ENCODE data around the gene MRPL23.

The MRPL23 gene

DNA sequence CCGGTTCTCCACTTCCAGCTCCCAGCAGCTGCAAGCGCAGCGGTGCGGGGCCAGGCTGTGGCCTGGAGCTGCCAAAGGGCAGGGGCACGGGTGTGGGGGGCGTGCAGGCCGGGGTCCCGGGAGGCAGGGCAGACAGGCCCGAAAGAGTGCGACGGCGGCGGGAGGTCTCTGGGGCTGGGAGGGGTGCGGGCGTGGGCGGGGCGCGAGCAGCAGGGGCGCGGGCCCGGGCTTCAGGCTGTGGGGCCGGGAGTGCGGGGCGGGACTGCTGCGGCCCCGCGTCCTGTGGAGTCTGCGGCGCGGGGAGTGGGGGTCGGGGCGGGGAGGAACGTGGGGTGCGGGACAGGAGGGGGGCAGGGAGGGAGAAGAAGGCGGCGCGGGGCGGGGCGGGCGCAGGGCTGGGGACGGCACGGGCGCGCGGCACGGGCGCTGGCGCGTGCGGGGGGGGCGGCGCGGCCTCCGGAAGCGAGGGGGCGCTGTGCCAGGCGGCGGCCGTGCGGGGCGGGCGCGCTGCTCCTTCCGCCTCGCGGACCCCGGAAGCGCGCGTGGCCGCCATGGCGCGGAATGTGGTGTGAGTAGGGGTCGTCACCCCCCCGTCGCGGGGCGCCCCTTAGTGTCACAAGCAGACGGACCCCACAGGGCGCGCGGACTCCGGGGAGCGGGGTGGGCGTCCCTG lies at the start of gene MRPL23:
TSS of gene MRPL23 (plus strand) at position 521 of the 673 bp plus-strand sequence. CDS start at position 552, 31 bp downstream.
- no peak for DNase-seq

DNA sequence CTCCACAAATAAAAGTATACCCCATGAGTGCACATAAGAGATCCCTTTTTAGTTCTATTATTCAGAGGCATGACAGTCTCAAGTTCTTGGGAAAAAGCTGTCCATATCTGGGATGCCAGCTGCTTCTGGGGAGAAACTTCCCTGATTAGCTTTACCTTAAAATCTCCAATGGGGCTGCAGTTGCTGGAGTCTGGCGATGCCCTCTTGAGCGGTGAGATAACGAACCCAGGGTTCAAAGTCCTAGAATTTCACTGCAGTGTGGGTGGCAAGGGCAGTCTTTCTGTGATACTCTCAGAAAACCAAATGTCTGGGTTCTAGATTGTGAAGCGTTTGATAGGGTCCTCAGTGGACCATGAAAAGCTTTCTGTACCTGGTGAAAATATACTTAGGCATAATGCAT lies 48.0 kb upstream of the MRPL23 start:
- DNase-seq = no peak

DNA sequence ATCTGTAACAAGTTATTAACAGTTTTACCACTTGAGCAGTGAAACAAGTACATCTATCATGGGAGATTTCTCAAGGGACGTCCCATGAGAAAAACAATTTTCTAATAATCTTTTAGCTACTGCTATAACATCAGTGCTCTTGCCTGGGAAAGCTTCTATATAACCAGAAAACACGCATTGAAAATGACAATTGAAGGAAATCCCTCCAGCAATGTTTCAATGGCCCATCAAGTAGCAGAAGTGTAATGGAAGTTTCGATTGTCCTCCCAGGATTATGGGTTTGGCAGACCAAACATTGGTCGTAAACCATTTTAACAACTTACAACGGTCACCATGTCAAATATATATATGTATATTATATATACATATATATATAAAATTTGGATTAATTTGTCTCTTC lies 47.4 kb upstream of the MRPL23 start:
- DNase-seq = no peak

DNA sequence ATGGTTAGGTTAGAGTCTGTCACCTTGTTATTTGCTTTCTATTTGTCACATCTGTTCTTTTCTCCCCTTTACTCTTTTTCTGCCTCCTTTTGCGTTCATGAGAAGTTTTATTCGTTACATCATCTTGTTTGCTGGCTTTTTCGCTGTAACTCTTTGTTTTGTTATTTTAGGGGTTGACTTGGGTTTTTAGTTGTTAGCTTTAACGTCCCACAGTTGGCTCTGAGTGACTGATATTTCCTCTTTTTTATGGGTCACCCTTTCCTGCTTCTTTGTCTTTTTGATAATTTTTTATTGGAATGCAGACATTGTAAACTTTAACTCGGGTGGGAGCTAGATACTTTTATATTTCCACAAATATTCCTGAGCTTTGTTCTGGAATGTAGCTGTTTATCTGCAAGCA lies 41.0 kb upstream of the MRPL23 start:
- no peak for DNase-seq

DNA sequence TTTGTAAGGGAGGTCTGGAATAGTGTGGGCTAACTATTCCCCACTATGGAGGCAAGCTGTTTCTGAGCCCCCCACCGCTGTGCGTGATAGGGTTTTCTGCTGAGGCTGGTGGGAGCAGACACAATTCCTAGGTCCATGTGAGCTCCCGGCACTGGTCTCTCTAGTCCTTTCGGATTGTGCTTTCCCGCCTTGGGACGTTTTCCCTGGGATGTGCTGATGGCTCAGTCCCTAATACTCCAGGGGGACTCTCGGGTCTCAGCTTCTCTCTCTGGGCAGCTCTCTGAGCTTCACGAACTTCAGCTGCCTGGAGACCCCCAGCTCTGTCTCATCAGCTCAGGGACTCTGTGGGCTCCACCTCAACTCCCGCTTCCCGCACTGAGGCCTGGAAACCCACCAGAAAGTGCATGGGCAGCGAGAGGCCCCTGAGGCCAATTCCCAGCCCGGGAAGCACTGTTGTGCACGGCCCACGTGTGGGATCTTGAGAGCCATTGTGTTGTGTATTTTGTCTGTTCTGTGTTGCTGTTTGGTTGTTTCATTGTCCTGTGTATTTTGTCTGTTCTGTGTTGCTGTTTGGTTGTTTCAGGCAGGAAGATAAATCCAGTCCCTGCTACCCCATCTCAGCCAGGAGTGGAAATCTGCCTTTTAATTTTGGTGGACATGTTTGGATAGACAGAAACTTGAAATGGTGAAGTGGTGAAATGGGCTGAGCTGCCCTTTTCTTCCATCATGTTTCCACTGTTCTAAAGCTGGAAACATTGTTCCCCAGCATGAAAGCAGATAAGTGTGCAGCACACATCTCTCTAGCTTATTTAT lies 40.3 kb upstream of the MRPL23 start:
- peak; percentile 6 for DNase-seq

DNA sequence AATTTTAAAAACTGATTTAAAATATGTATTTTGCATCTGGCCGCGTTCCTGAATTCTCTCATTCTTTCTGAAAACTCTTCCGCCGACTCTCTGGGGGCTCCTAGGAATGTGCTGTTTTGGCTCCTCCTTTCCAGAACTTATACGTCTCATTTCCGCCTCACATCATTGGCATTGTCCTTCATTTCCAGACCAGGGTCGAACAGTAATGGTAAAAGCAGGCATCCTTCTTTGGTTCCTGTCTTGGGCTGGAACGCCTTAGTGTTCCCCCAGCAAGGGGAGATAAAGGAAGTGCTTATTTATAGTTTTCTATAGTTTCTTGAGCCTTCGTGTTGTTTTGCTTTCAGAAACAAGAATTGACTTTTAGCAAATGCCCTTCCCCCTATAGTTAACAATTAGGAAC lies 38.5 kb upstream of the MRPL23 start:
- peak; percentile 3 for DNase-seq

DNA sequence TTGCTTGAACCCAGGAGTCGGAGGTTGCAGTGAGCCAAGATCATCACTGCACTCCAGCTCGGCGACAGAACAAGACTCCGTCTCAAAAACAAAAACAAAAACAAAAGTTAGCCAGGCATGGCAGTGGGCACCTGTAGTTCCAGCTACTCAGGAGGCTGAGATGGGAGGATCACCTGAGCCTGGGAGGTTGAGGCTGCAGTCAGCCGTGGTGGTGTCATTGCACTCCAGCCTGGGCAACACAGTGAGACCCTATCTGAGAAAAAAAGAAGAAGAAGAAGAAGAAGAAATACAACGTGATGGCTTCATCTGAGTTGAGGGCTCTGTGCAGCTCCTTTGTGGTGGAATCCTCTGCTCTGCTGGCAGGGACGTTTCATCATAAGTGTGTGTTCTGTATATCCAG lies 37.6 kb upstream of the MRPL23 start:
- DNase-seq = peak; percentile 6

DNA sequence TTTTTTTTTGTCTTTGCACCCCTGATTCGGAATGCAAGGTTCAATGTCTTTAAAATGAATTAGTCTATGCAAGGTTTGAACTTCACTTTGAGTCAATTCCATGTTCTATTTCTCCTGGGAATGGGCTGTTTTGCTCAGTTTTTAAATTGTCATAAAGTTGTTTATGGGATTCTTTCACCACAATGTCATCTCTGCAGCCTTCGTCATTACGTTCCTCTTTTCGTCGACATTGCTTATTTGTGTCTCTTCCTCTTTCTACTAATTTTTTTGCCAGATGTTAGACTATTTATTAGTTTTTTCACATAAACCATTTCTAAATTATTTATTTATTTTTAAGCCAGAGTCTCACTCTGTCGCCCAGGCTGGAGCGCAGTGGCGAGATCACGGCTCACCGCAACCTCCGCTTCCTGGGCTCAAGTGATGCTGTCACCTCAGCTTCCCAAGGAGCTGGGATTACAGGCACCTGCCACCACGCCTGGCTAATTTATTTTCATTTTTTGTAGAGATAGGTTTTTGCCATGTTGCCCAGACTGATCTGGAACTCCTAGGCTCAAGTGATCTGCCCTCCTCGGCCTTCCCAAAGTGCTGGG lies 34.7 kb upstream of the MRPL23 start:
- DNase-seq = no peak

DNA sequence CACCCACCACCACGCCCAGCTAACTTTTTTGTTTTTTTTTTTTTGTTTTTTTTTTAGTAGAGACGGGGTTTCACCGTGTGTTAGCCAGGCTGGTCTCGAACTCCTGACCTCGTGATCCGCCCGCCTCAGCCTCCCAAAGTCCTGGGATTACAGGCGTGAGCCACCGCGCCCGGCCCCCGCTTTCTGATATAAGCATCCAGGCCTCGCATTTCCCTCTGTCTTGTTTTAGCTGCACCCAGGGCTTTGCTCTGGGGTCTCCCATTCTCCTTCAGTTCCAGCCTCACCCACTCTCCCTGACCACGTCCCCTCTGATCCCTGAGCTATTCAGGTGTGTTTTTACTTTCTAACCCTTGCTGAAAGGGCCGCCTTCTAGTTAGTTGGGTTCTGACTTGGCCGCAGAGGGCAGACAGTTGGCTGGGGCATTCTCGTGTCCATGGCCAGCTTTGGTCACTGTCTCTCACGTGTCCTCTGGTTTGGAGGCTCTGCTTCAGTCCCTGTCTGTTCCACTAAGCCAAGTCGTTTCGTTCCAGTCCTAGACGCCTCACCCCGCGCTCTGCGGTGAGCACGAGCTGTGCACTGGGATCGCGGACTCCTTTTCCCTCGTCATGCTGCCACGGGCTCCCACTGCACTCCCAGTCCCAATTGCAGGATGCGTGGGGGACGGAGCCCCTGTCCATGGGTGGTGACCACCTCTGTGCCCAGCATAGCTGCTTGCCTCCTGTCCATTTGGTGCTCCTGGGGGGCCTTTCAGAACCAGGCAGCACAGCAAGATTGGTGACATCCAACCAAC lies 33.7 kb upstream of the MRPL23 start:
- no peak for DNase-seq

DNA sequence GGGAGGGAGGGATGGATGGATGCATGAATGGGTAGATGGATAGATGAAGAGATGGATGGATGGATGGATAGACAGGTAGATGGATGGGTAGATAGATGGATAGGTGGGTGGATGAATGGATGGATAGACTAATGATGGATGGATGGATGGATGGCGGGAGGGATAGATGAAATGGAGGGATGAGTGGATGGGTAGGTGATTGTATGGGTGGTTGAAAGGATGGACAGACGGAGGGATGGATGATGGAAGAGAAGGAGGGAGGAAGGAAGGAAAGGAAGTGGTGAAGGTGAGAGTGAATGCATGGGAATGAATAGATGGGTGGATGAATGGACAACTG lies 31.4 kb upstream of the MRPL23 start:
- DNase-seq = peak; percentile 9

DNA sequence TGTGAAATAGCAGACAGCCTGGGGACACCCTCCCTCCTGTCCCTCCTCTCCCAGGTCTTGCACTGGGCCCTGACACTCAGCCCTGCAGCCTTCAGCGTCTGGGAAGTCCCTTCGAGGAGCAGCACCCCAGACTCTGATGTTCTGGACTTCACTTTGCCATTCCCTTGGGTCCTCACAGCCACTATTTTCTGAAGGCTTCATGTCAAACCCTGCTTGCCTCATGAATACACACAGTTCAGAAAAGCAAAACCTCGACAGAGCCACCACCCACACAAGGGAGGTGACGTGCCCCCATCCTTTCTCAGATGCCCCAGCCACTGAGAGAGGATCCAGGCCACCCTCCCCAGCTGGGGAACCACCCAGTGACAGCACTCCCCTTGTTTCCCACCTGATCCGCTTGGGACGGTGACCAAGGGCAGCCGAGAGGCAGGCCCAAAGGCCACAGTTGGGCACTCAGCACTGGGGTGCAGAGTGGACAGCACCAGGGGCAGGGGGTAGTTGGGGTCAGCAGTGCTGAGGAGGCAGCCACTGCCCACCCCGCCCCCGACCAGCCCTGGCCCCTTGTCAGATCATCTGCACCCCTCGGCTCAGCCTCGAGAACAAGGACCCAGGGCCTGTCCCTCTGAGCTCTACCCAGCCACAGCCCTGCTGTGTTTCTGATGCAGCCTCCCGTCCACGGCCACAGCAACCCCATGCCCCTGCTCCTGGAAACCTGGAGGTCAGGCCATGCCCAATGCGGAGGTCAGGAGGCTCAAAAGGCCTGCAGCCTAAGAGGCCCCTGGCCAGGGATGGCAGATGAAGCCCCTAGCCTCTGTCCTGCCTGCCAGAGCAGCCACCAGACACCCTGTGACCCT lies 30.8 kb upstream of the MRPL23 start:
- DNase-seq = no peak

DNA sequence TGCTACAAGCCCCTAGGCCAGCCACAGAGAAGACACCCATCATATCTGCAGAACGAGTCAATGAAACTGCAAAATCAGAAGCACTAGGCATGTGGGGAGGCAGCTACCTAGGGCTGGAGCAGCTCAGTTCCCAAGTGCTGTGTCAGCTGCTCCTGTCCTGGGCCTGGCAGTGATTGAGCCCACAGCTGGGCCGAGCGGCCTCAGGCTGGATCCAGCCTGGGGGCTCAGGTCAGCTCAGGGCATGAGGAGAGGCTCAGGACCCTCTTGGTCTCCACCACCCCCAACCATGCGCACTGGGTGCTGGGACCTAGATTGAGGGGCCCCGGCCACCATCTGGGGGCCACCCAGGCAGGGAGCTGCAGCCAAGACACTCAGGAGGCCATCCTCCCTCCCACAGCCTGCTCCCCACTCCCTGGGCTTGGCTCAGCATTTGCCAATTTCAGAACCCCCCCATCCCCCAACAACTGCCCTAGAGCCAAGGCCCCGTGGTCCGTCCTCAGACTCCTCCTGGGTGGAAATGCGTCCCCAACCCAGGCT lies 30.1 kb upstream of the MRPL23 start:
- DNase-seq = peak; percentile 15

DNA sequence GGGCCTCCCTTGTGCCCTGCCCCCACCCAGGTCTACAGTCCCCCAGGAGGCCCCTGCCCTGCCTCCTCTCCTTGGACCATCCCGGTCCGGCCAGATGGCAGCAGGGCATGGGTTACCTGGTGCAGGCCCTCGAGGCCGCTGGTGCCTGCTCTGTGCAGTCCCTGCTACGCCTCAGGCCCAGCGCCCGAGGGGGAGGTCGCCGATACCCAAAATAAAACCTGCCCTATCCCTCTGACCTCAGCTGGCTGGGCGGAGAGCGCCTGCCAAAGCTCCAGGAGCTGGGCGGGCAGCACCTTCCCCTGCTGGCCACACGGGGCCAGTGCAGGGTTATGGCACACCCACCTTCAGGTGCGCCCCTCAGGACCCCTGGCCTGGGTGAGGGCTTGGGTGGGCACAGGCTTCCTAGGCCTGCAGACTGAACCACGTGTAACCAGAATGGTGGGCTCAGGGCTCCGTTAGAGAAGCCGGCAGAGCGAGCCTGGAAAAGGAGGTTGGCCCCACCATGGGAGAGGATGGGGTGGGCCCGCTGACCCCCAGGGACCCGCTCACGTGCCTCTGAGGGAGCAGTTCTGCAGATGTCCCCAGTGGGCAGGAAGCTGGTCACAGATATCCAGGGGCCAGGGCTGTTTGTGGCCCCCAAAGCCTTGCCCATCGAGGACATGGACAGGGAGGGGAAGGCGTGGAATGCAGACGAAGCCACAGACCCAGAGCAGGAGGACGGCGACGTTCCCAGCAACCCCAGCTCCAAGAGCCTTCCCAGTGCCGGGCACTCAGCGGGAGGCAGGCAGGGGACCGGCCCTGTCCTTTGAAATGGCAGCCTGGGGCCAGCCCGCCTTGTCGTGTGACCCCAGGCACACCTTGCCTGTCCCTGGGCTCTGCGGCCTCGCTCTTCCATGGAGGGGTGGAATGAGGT lies 29.4 kb upstream of the MRPL23 start:
- DNase-seq = peak; percentile 16

DNA sequence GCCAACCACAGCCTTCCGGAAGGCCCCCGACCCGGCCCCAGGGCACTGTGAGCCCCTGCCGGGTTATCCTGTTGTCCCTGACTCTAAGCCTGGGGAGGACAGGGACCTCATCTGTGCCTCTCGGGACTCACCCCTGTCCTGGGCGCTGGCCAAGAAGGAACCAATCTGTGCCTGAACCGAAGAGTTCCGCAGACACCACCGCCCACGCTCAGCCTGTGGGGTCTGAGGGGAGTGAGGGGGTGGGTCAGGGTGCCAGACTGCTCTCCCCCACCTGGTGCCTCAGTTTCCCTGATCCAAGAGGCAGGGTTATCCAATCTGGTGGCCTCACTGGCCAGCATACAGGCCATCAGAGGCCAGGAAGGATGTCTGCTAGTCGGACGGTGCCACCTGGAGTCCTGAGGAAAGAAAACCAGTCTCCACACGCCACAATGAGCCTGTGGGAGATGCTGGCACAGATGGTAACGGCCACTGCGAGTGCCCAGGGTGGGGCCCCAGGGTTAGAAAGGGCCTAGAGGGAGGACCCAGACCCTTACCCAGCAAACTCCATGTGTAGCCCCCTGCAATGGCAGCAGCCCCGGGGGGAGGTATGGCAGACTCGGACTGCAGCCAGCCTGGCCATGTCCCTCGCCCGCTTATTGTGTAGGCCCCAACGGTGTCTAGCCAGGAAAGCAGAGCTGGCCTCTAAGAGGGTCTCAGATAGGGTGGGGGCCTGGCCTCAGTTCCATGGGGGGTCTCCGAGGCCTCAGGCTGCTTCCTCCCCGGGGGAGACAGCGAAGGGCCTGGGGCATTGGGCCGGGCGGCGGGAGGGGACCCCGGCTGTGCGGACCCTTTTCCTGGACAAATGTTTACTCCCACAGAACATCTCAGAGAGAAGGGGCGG lies 28.5 kb upstream of the MRPL23 start:
- DNase-seq = no peak

DNA sequence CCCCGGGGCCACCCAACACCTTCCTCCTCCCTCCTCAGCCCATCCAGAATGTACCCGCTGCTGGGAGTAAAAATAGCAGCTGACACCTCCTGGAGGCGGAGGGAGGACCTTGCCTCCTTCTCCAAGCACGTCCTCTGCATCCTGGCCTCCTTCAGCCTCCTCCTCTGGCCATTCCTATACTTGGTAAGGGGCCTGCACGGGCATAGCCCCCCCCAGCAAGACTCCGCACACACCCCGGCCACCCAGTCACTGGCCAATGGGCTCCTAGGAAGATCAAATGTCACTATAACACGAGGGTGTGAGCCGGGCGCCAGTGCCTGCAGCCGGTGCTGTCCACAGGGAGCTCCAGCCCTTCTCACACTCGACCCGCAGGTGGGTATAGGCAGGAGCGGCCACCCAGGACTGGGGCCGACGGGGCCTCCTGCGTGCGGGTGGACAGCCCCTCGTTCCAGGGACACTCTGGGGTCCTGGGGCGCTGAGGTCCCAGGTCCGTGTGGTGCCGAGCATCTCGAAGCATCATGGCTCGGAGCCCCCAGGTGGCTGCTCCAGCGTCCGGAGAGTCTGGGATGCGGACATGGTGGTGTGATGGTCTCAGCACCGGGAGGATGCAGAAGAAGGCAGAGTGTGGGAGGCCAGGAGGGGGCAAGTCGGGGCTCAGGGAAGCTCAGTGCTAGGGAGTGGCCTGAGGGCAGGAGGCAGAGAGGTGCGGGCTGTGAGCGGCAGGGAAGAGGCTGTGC lies 27.6 kb upstream of the MRPL23 start, which contains the start of gene TNNT3:
TSS of gene TNNT3 (plus strand) at position 313 of the 737 bp plus-strand sequence. CDS start 3,172 bp downstream, outside the sequence.
- DNase-seq = no peak

DNA sequence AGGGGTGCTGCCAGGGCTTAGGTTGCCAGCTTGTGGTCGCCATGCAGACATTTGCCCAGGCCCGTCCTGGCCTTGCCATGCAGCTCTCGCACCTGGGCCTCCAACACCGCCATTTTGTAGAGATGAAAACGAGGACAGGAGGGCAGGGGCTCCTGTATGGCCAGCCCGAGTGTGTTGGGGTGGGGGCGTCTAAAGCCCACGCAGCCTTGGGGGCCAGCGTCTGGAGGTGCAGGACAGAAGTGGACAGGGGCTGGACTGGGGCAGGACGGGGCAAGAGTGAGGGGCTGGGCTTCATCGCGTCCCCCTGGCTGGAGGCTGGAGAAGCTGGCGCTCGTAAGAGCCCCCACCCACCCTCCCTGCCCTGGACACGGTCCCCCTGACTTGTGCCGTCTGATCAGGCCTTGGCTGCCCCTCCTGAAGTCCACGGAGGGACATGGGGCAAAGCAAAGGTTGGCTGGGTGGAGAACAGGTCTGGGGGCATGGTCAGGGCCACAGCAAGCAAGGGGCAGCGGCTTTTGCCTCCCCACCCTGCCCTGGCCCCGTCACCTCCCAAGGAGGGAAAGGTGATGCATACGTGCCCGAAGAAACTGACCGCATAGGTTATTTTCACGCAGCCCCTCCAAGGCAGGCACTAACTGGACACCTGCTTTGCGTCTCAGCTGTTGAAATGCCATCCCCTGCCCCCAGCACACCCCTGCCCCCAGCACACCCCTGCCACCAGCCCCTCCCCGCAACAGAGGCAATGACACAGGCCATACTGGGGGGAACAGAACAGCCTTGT lies 26.8 kb upstream of the MRPL23 start:
- no peak for DNase-seq

DNA sequence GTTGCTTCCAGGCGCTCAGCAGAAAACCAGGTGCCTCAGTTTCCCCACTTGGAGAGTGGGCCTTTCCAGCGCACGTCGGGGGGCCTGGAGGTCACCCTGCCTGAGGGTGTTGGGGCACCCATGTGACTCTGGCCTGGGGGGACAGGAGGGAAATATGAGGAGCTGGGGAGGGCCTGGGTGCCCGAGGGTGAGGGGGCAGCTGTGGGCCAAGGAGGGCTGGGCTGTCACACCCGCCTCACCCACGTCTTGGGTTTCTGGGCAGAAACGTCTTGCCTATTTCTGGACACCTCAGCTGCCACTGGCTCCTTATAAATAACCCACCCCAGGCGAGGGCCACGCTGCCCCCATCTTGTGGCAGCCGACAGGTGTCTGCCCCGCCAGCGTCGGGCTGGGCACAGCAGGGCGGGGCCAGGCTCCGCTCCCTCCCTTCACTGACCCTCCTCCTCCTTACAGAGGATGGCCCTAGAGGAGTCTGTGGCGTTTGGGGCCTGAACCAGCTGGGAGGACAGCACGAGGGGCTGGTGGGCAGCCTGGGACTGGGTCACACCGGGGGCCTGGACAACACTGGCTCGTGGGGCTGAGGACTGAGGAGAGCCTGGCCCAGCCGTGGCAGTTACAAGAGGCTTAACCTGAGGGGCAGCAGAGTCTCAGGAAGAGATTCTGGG lies 26.1 kb upstream of the MRPL23 start:
- DNase-seq = no peak
